Neural cell (in vitro differentiated cells): ENCODE measurements around the gene ABL2.

Experiments used
- CTCF ChIP-seq: fragments of 450-650 bp; IDR thresholded peaks from 2 replicates; pipeline ENCODE4 v1.5.1; 2014; ENCODE audit warnings: antibody characterized with exemption, mild to moderate bottlenecking, moderate library complexity; ENCODE audit not compliant: poor library complexity, severe bottlenecking
- EP300 ChIP-seq: fragments of 450-650 bp; conservative IDR thresholded peaks from 2 replicates; pipeline ENCODE4 v1.6.1; 2014; ENCODE audit warnings: antibody characterized with exemption, mild to moderate bottlenecking, moderate library complexity; ENCODE audit not compliant: poor library complexity, severe bottlenecking
- RAD21 ChIP-seq: fragments of 450-650 bp; conservative IDR thresholded peaks from 2 replicates; pipeline ENCODE4 v1.6.1; 2014; ENCODE audit warnings: antibody characterized with exemption, mild to moderate bottlenecking, moderate library complexity
- SMC3 ChIP-seq: fragments of 450-650 bp; conservative IDR thresholded peaks from 2 replicates; pipeline ENCODE4 v1.6.1; 2014; ENCODE audit warnings: antibody characterized with exemption, mild to moderate bottlenecking, moderate library complexity; ENCODE audit not compliant: poor library complexity
- TAF1 ChIP-seq: IDR thresholded peaks from 2 replicates; pipeline ENCODE4 v1.6.1; 2012; ENCODE audit warnings: low read depth

DNA sequence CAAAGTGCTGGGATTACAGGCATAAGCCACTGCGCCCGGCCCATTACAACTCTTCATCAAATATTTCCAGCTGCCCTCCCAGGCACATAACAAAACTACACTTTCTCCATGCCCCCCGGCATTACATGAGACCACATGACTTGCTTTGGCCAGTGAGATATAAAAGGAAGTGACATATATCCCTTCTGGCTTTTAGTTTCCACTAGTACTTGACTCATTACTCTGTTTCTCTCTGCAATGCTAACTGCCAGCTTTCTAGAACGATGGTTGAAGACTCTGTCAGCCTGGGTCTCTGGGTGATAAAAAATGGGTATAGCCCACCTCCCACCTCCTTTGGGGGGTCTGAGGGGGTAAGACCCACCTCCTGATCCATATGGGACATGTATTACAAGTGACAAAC, 24.2 kb downstream of the ABL2 start:
- TF ChIP-seq EP300, result no peak
- TF ChIP-seq TAF1, result no peak
- TF ChIP-seq CTCF, result no peak
- no peak for TF ChIP-seq SMC3
- no peak for TF ChIP-seq RAD21
